Inflammatory macrophage treated with lipopolysaccharide for 4 hours (primary cell): ENCODE measurements around the gene PHKA2.
A peak's percentile ranks its signal among the peaks of the same experiment; 100 is the strongest.
"Not testable (repeated sequence)": the region's sequence is repeated elsewhere in the genome, so short reads cannot be mapped to it uniquely, and the experiment has no call there.

Experiments
- DNase-seq: peaks from one replicate; pipeline ENCODE4 v3.0.0-alpha.2; 2020

PHKA2 gene

GRCh38 chrX:18983666-18984380 lies at the start of gene PHKA2:
Gene PHKA2 (minus strand): TSS chrX:18984114. CDS start chrX:18983932, 182 bp downstream.
- peak; percentile 48 for DNase-seq

- DNase-seq, result no peak
Observed at GRCh38 chrX:19030805-19031204, 46.9 kb upstream of the PHKA2 start.

- no peak for DNase-seq
Observed at GRCh38 chrX:19028560-19028959, 44.6 kb upstream of the PHKA2 start.

GRCh38 chrX:19024366-19024765 lies 40.5 kb upstream of the PHKA2 start:
- no peak for DNase-seq

- no peak for DNase-seq
Observed at GRCh38 chrX:19019996-19020395, 36.1 kb upstream of the PHKA2 start.

- peak; percentile 30 for DNase-seq
Observed at GRCh38 chrX:19017271-19017670, 33.4 kb upstream of the PHKA2 start.

GRCh38 chrX:19016614-19017013 lies 32.7 kb upstream of the PHKA2 start:
- not testable (repeated sequence) for DNase-seq

GRCh38 chrX:19007868-19008267 lies 24.0 kb upstream of the PHKA2 start:
- no peak for DNase-seq

GRCh38 chrX:19007011-19007410 lies 23.1 kb upstream of the PHKA2 start:
- no peak for DNase-seq

GRCh38 chrX:19005909-19006308 lies 22.0 kb upstream of the PHKA2 start:
- no peak for DNase-seq

GRCh38 chrX:19003756-19004155 lies 19.8 kb upstream of the PHKA2 start:
- DNase-seq, result no peak

- DNase-seq, result no peak
Observed at GRCh38 chrX:18998653-18999052, 14.7 kb upstream of the PHKA2 start.

GRCh38 chrX:18997916-18998315 lies 14.0 kb upstream of the PHKA2 start:
- DNase-seq, result no peak

- DNase-seq, result no peak
Observed at GRCh38 chrX:18996536-18996935, 12.6 kb upstream of the PHKA2 start.

GRCh38 chrX:18995221-18995620 lies 11.3 kb upstream of the PHKA2 start:
- DNase-seq, result no peak

GRCh38 chrX:18994713-18995112 lies 10.8 kb upstream of the PHKA2 start:
- DNase-seq, result no peak

- no peak for DNase-seq
Observed at GRCh38 chrX:18992829-18993228, 8.9 kb upstream of the PHKA2 start.

- DNase-seq, result peak; percentile 5
Observed at GRCh38 chrX:18985186-18985435, 1.2 kb upstream of the PHKA2 start.

GRCh38 chrX:18984381-18985185 lies 669 bp upstream of the PHKA2 start:
- DNase-seq, result peak; percentile 71

GRCh38 chrX:18981124-18981807 lies 2.6 kb downstream of the PHKA2 start:
- DNase-seq, result no peak

GRCh38 chrX:18980262-18980661 lies 3.7 kb downstream of the PHKA2 start:
- DNase-seq, result not testable (repeated sequence)

GRCh38 chrX:18974993-18975392 lies 8.9 kb downstream of the PHKA2 start:
- DNase-seq, result no peak

- no peak for DNase-seq
Observed at GRCh38 chrX:18973527-18974192, 10.3 kb downstream of the PHKA2 start.
